Breast epithelium (tissue), 3 donors: ENCODE measurements around the gene SRRM5.

ENCODE experiments used
- POLR2A ChIP-seq: fragments of 450-650 bp; IDR thresholded peaks from one replicate; pipeline ENCODE4 v1.6.1; 2016; ENCODE audit warnings: antibody characterized with exemption, mild to moderate bottlenecking, moderate library complexity
- POLR2AphosphoS5 ChIP-seq, 3 donors: sonication (generic); formaldehyde crosslinking; IDR thresholded peaks; one replicate each; pipeline ENCODE4 v1.6.1; 2017; ENCODE audit warnings: antibody characterized with exemption in 3 of 3
- TF ChIP-seq, protein P1 (sequence below), 3 donors: fragments of 450-650 bp; IDR thresholded peaks; one replicate each; pipeline ENCODE4 v1.5.1; 2016 to 2017; ENCODE audit warnings: antibody characterized with exemption in 3 of 3, mild to moderate bottlenecking in 3 of 3, moderate library complexity in 3 of 3

DNA sequence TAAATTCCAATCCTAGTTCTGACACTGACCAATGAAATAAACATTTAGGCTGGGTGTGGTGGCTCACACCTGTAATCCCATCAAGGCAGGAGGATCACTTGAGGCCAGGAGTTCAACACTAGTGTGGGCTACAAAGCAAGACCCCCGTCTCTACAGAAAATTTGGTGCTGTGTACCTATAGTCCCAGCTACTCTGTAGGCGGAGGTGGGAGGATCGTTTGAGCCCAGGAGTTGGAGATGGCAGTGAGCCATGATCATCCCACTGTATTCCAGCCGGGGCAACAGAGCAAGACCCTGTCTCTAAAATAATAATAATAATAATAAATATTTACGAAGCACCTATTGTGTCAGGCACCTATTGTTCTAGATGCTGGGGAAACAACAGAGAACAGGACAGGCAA, 22.6 kb upstream of the SRRM5 start:
- TF ChIP-seq, protein P1, sequence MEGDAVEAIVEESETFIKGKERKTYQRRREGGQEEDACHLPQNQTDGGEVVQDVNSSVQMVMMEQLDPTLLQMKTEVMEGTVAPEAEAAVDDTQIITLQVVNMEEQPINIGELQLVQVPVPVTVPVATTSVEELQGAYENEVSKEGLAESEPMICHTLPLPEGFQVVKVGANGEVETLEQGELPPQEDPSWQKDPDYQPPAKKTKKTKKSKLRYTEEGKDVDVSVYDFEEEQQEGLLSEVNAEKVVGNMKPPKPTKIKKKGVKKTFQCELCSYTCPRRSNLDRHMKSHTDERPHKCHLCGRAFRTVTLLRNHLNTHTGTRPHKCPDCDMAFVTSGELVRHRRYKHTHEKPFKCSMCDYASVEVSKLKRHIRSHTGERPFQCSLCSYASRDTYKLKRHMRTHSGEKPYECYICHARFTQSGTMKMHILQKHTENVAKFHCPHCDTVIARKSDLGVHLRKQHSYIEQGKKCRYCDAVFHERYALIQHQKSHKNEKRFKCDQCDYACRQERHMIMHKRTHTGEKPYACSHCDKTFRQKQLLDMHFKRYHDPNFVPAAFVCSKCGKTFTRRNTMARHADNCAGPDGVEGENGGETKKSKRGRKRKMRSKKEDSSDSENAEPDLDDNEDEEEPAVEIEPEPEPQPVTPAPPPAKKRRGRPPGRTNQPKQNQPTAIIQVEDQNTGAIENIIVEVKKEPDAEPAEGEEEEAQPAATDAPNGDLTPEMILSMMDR (IDR thresholded peaks at IDR 0.05): no peak
- TF ChIP-seq POLR2A (no peak), POLR2AphosphoS5 (IDR thresholded peaks at IDR 0.05) (no peak)
